T47D (cell line): ENCODE data around the gene FAM219B.

ENCODE experiments used
- DNase-seq, 2 experiments: peaks; one replicate each; pipeline versions ENCODE4 v3.0.0 to v3.0.0-alpha.2; 2011 to 2012; ENCODE audit warnings: low read depth in 1 of 2, low spot score in 1 of 2
- JUND ChIP-seq: IDR thresholded peaks from 2 replicates; pipeline ENCODE4 v1.6.1; 2012; ENCODE audit warnings: low read depth
- in situ Hi-C: cut with HindIII; loops from 2 replicates; pipeline ENCODE4 v1.10.0; 2016; ENCODE audit warnings: low sequenced_read_pairs, low pct_unique_long_range_greater_than_20kb

The FAM219B gene

GRCh38 chr15:74882528-74882927, 24.1 kb downstream of the FAM219B start:
- in situ Hi-C loops, result no loop called here
- TF ChIP-seq JUND, result no peak

GRCh38 chr15:74878273-74878672, 28.4 kb downstream of the FAM219B start:
- in situ Hi-C loops, result no loop called here
- no peak for DNase-seq
- no peak for TF ChIP-seq JUND

More at GRCh38 chr15:74882528-74882927, 24.1 kb downstream of the FAM219B start:
- DNase-seq, result no peak

- no peak for DNase-seq
- in situ Hi-C loops, result no loop called here
- TF ChIP-seq JUND, result no peak
These were observed 32.8 kb downstream of the FAM219B start for GRCh38 chr15:74873756-74874424.

- DNase-seq, result peak; percentile 96 to 97
- TF ChIP-seq JUND, result no peak
- in situ Hi-C loops, result no loop called here
These were observed 33.5 kb downstream of the FAM219B start, which contains the start of gene SCAMP2 for GRCh38 chr15:74873036-74873755. TSS of gene SCAMP2 (minus strand) at chr15:74873365. CDS start at chr15:74873255, 110 bp downstream.

- no peak for DNase-seq
- in situ Hi-C loops, result no loop called here
- no peak for TF ChIP-seq JUND
These were observed 34.0 kb downstream of the FAM219B start for GRCh38 chr15:74872702-74873035.

GRCh38 chr15:74870436-74871215, 36.0 kb downstream of the FAM219B start:
- in situ Hi-C loops, result no loop called here
- TF ChIP-seq JUND, result no peak
- DNase-seq, result peak in 1 of 2 experiments; percentile 81

- no peak for DNase-seq
- in situ Hi-C loops, result no loop called here
- no peak for TF ChIP-seq JUND
These were observed 36.8 kb downstream of the FAM219B start for GRCh38 chr15:74869726-74870407.

GRCh38 chr15:74869372-74869725, 37.3 kb downstream of the FAM219B start:
- no peak for TF ChIP-seq JUND

GRCh38 chr15:74868059-74868458, 38.6 kb downstream of the FAM219B start:
- in situ Hi-C loops, result no loop called here
- DNase-seq, result no peak
- no peak for TF ChIP-seq JUND

More at GRCh38 chr15:74869372-74869725, 37.3 kb downstream of the FAM219B start:
- no peak for DNase-seq
- in situ Hi-C loops, result no loop called here

- DNase-seq, result no peak
- no peak for TF ChIP-seq JUND
- in situ Hi-C loops, result no loop called here
These were observed 39.1 kb downstream of the FAM219B start for GRCh38 chr15:74867466-74868038.

- DNase-seq, result no peak
- no peak for TF ChIP-seq JUND
- in situ Hi-C loops, result no loop called here
These were observed 40.6 kb downstream of the FAM219B start for GRCh38 chr15:74866090-74866489.

- in situ Hi-C loops, result no loop called here
- DNase-seq, result no peak
- no peak for TF ChIP-seq JUND
These were observed 41.3 kb downstream of the FAM219B start for GRCh38 chr15:74865316-74865715.

- TF ChIP-seq JUND, result no peak
- in situ Hi-C loops, result no loop called here
- DNase-seq, result no peak
These were observed 42.4 kb downstream of the FAM219B start for GRCh38 chr15:74864296-74864695.
